IMR-90 (cell line): ENCODE data around the gene HGFAC. TPM values are rescaled to one million over a fixed set of nuclear protein-coding genes. Genes with fewer than 3 reads are reported as not detected.

Experiments used
- ATAC-seq: fragments of 200-7000 bp; cut with Tn5 transposase; 2 replicates; pipeline ENCODE4 v1.9.1; 2020; ENCODE audit warnings: low read depth, mild to moderate bottlenecking, moderate library complexity
- BruUV-seq: library from RNA; stranded (reverse); fragments of 400-500 nt; replicated peaks from 2 replicates; lab custom pipeline; 2021; lab: Mats Ljungman, UMichigan
- CTCF ChIA-PET: fragments of 300-600 bp; formaldehyde crosslinking; extraction: SDS; loops from one replicate; lab custom pipeline; 2021; ENCODE audit warnings: antibody characterized with exemption; lab: Yijun Ruan, JAX
- POLR2A ChIA-PET: fragments of 300-600 bp; sonication (Branson Sonifier 250); formaldehyde crosslinking; loops from one replicate; lab custom pipeline; 2022; ENCODE audit warnings: antibody characterized with exemption; ENCODE audit not compliant: unreplicated experiment; lab: Charles Lee
- DNase-seq: peaks from one replicate; pipeline ENCODE4 v3.0.0; 2013
- H2AFZ ChIP-seq: replicated peaks from 2 replicates; pipeline ENCODE3; 2013; ENCODE audit warnings: low read length, mild to moderate bottlenecking; ENCODE audit not compliant: poor library complexity
- H2AK5ac ChIP-seq: 2 replicates; pipeline ENCODE4 v1.6.1; 2013; ENCODE audit warnings: low read depth, low read length, inconsistent platforms
- H2AK9ac ChIP-seq: replicated peaks from 2 replicates; pipeline ENCODE3; 2013; ENCODE audit warnings: mild to moderate bottlenecking, low read depth, low read length, moderate library complexity; ENCODE audit not compliant: poor library complexity
- H2BK120ac ChIP-seq: 2 replicates; pipeline ENCODE4 v1.6.1; 2013; ENCODE audit warnings: low read depth, low read length, inconsistent platforms
- H2BK15ac ChIP-seq: 3 replicates; pipeline ENCODE4 v1.6.1; 2013; ENCODE audit warnings: low read depth, low read length, inconsistent platforms
- H2BK20ac ChIP-seq: 2 replicates; pipeline ENCODE4 v1.6.1; 2013; ENCODE audit warnings: low read depth, mild to moderate bottlenecking, inconsistent platforms, low read length, moderate library complexity
- H2BK5ac ChIP-seq: 2 replicates; pipeline ENCODE4 v1.6.1; 2013; ENCODE audit warnings: mild to moderate bottlenecking, low read depth, low read length, inconsistent platforms; ENCODE audit not compliant: poor library complexity, severe bottlenecking
- H3K14ac ChIP-seq: replicated peaks from 2 replicates; pipeline ENCODE4 v1.6.1; 2013; ENCODE audit warnings: low read depth, low read length, inconsistent platforms
- H3K18ac ChIP-seq: 2 replicates; pipeline ENCODE4 v1.6.1; 2013; ENCODE audit warnings: low read depth, low read length, control low read depth
- H3K23ac ChIP-seq: 2 replicates; pipeline ENCODE4 v1.6.1; 2013; ENCODE audit warnings: low read depth, low read length, inconsistent platforms
- H3K27ac ChIP-seq: 2 replicates; pipeline ENCODE4 v1.5.1; 2013; ENCODE audit warnings: mild to moderate bottlenecking, control low read depth, low read length; ENCODE audit not compliant: insufficient read depth
- H3K27me3 ChIP-seq: 2 replicates; pipeline ENCODE4 v1.6.1; 2013; ENCODE audit warnings: low read length; ENCODE audit not compliant: control insufficient read depth, insufficient read depth
- H3K36me3 ChIP-seq: 2 replicates; pipeline ENCODE4 v1.6.1; 2013; ENCODE audit warnings: low read length, mixed read lengths; ENCODE audit not compliant: control insufficient read depth, insufficient read depth
- H3K4ac ChIP-seq: 2 replicates; pipeline ENCODE4 v1.6.1; 2013; ENCODE audit warnings: low read depth, low read length, inconsistent platforms
- H3K4me1 ChIP-seq: 2 replicates; pipeline ENCODE4 v1.6.1; 2013; ENCODE audit warnings: low read length, mixed read lengths; ENCODE audit not compliant: control insufficient read depth, insufficient read depth
- H3K4me2 ChIP-seq: 2 replicates; pipeline ENCODE4 v1.6.1; 2013; ENCODE audit warnings: low read depth, mild to moderate bottlenecking, control low read depth, low read length, moderate library complexity
- H3K4me3 ChIP-seq: 2 replicates; pipeline ENCODE4 v1.5.1; 2013; ENCODE audit warnings: low read depth, mild to moderate bottlenecking, control low read depth, low read length, moderate library complexity; ENCODE audit not compliant: insufficient read depth
- H3K56ac ChIP-seq: 2 replicates; pipeline ENCODE4 v1.6.1; 2013; ENCODE audit warnings: low read length, inconsistent platforms; ENCODE audit not compliant: insufficient read depth; ENCODE audit errors: extremely low read depth
- H3K79me1 ChIP-seq, 2 experiments: 2 replicates each; pipeline ENCODE4 v1.6.1; 2013; ENCODE audit warnings: low read length in 2 of 2, inconsistent platforms in 1 of 2, low read depth in 1 of 2
- H3K9ac ChIP-seq: 2 replicates; pipeline ENCODE4 v1.6.1; 2013; ENCODE audit warnings: low read depth, low read length, control low read depth
- H3K9me1 ChIP-seq: 2 replicates; pipeline ENCODE4 v1.6.1; 2013; ENCODE audit warnings: low read length, inconsistent platforms; ENCODE audit not compliant: insufficient read depth
- H3K9me3 ChIP-seq: 2 replicates; pipeline ENCODE4 v1.6.1; 2013; ENCODE audit warnings: low read length; ENCODE audit not compliant: control insufficient read depth, insufficient read depth
- H4K20me1 ChIP-seq: 2 replicates; pipeline ENCODE4 v1.6.1; 2013; ENCODE audit warnings: low read length, inconsistent platforms; ENCODE audit not compliant: insufficient read depth
- H4K5ac ChIP-seq: 2 replicates; pipeline ENCODE4 v1.6.1; 2013; ENCODE audit warnings: mild to moderate bottlenecking, low read depth, low read length, control low read depth
- H4K8ac ChIP-seq, 2 experiments: 2 replicates each; pipeline ENCODE4 v1.6.1; 2013; ENCODE audit warnings: low read depth in 2 of 2, low read length in 2 of 2, control low read depth in 1 of 2, inconsistent platforms in 1 of 2
- H4K91ac ChIP-seq: 2 replicates; pipeline ENCODE4 v1.6.1; 2013; ENCODE audit warnings: low read depth, low read length, inconsistent platforms; ENCODE audit not compliant: insufficient read depth
- BHLHE40 ChIP-seq: fragments of 150-350 bp; IDR thresholded peaks from 2 replicates; pipeline ENCODE4 v1.6.1; 2016; ENCODE audit warnings: mild to moderate bottlenecking, low read depth, low read length
- CHD1 ChIP-seq: IDR thresholded peaks from 2 replicates; pipeline ENCODE4 v1.6.1; 2012; ENCODE audit warnings: low read depth, low read length, improper control_type of control experiment
- ELK1 ChIP-seq: fragments of 150-350 bp; IDR thresholded peaks from 2 replicates; pipeline ENCODE4 v1.6.1; 2016; ENCODE audit warnings: low read depth, mild to moderate bottlenecking, low read length, moderate library complexity, borderline replicate concordance
- FOS ChIP-seq: fragments of 150-350 bp; IDR thresholded peaks from 2 replicates; pipeline ENCODE4 v1.6.1; 2016; ENCODE audit warnings: low read depth, low read length
- MAFK ChIP-seq: IDR thresholded peaks from 2 replicates; pipeline ENCODE4 v1.6.1; 2012; ENCODE audit warnings: low read depth, low read length, improper control_type of control experiment
- MAZ ChIP-seq: IDR thresholded peaks from 2 replicates; pipeline ENCODE4 v1.6.1; 2012; ENCODE audit warnings: low read depth, mild to moderate bottlenecking, low read length, improper control_type of control experiment, moderate library complexity, borderline replicate concordance
- MXI1 ChIP-seq: IDR thresholded peaks from 2 replicates; pipeline ENCODE4 v1.6.1; 2012; ENCODE audit warnings: low read depth, mild to moderate bottlenecking, low read length, moderate library complexity, borderline replicate concordance
- NFE2L2 ChIP-seq: fragments of 150-350 bp; IDR thresholded peaks from 2 replicates; pipeline ENCODE4 v1.6.1; 2016; ENCODE audit warnings: low read depth, mild to moderate bottlenecking, low read length
- POLR2A ChIP-seq: IDR thresholded peaks from 2 replicates; pipeline ENCODE4 v1.6.1; 2012; ENCODE audit warnings: mild to moderate bottlenecking, low read depth, low read length
- RAD21 ChIP-seq: IDR thresholded peaks from 2 replicates; pipeline ENCODE4 v1.6.1; 2012; ENCODE audit warnings: low read length, improper control_type of control experiment
- RCOR1 ChIP-seq: IDR thresholded peaks from 2 replicates; pipeline ENCODE4 v1.6.1; 2012; ENCODE audit warnings: mild to moderate bottlenecking, low read length, improper control_type of control experiment; ENCODE audit not compliant: insufficient replicate concordance
- RFX5 ChIP-seq: IDR thresholded peaks from 2 replicates; pipeline ENCODE4 v1.8.0; 2012; ENCODE audit warnings: low read depth, mild to moderate bottlenecking, low read length, moderate library complexity
- SMC3 ChIP-seq: fragments of 150-350 bp; IDR thresholded peaks from 2 replicates; pipeline ENCODE4 v1.6.1; 2016; ENCODE audit warnings: low read depth, mild to moderate bottlenecking, antibody characterized with exemption, low read length, moderate library complexity
- USF2 ChIP-seq: fragments of 150-350 bp; IDR thresholded peaks from 2 replicates; pipeline ENCODE4 v1.6.1; 2017; ENCODE audit warnings: mild to moderate bottlenecking, antibody characterized with exemption, low read length, low read depth
- WGBS, 2 experiments: methylation state at CpG; one replicate each; pipeline versions ENCODE4 v1.1.5 to v1.1.7; 2013; ENCODE audit warnings: missing lambda C conversion rate in 2 of 2; ENCODE audit not compliant: insufficient read length in 1 of 2; ENCODE audit errors: extremely low coverage in 2 of 2; 5-methylcytosine and 5-hydroxymethylcytosine counted together
- dilution Hi-C: fragments of 300-500 bp; cut with HindIII; formaldehyde crosslinking; loops from one replicate; pipeline ENCODE4 v1.14.3; 2018; ENCODE audit warnings: low sequenced_read_pairs; ENCODE audit not compliant: unreplicated experiment
- in situ Hi-C: fragments of 300-500 bp; cut with MboI; formaldehyde crosslinking; loops from 3 replicates; pipeline ENCODE4 v1.14.3; 2019; ENCODE audit warnings: low sequenced_read_pairs, inconsistent platforms, mixed read lengths
- intact Hi-C: fragments of 100-400 bp; cut with micrococcal nuclease; formaldehyde crosslinking; loops from 2 replicates; pipeline ENCODE4 v1.10.0; 2022
- polyA plus RNA-seq, 3 experiments: library from polyadenylated mRNA; depleted of rRNA; stranded (reverse); fragments of >200 nt; gene quantifications; 2 replicates each; pipeline ENCODE4 v1.2.3, GENCODE V29; 2012; ENCODE audit warnings: low replicate concordance in 1 of 3
- total RNA-seq: library from RNA; depleted of rRNA; stranded (reverse); fragments of >200 nt; gene quantifications from 2 replicates; pipeline ENCODE4 v1.2.3, GENCODE V29; 2012

Gene HGFAC
- total and polyA plus RNA-seq, 2 of the 4 experiments (the other 2 are of a cell fraction): 0.05 TPM; not detected in 1

GRCh38 chr4:3420606-3420955 is 21.2 kb upstream of the HGFAC start (continued):
- no peak for TF ChIP-seq ELK1

GRCh38 chr4:3420956-3421355 is 20.8 kb upstream of the HGFAC start:
- dilution Hi-C loops: no loop called here
- CTCF ChIA-PET: no interaction called here
- no TSS peak for BruUV-seq
- no peak for TF ChIP-seq POLR2A
- TF ChIP-seq RFX5: no peak
- no peak for TF ChIP-seq NFE2L2
- no peak for TF ChIP-seq SMC3
- no peak for TF ChIP-seq MAFK
- TF ChIP-seq USF2: no peak
- no peak for TF ChIP-seq MXI1
- no peak for TF ChIP-seq RCOR1
- no peak for TF ChIP-seq MAZ
- TF ChIP-seq CHD1: no peak
- no peak for TF ChIP-seq RAD21
- no peak for TF ChIP-seq ELK1
- TF ChIP-seq FOS: no peak
- no peak for TF ChIP-seq BHLHE40

More at GRCh38 chr4:3420956-3421355, 20.8 kb upstream of the HGFAC start:
- Histone ChIP-seq H3K9me3 (no peaks in the 10 kb centered on the region), H4K5ac (no peak overlapping the region), H3K9ac (no peak overlapping the region), H2BK5ac (no peak overlapping the region), H3K27ac (no peak overlapping the region), H4K8ac (no peak overlapping the region), H2AFZ (no peak overlapping the region), H2AK5ac (no peak overlapping the region), H3K18ac (no peak overlapping the region), H3K23ac (no peak overlapping the region), H3K14ac (no peak overlapping the region), H3K4me2 (no peak overlapping the region), H3K9me1 (0 out of 2 replicates have a peak, but pooled peaks cover 8% of the 10 kb centered on the region), H3K36me3 (peaks cover 34% of the 10 kb centered on the region), H2AK9ac (no peak overlapping the region), H4K20me1 (no peaks in the 10 kb centered on the region), H3K4me3 (no peak overlapping the region), H3K4ac (no peak overlapping the region), H2BK20ac (no peak overlapping the region), H2BK15ac (no peak overlapping the region), H2BK120ac (no peak overlapping the region), H3K4me1 (no peaks in the 10 kb centered on the region), H3K56ac (no peak overlapping the region), H4K91ac (no peak overlapping the region), H3K79me1 (peaks cover 0 to 4% of the 10 kb centered on the region in 2 experiments; a peak in 1 of 4 replicates), H3K27me3 (no peaks in the 10 kb centered on the region)
- in situ Hi-C loops (no loop called here), intact Hi-C loops (no loop called here)
- WGBS, 2 experiments: no CpG with 5 or more reads among the region's 10 CpGs
- ATAC-seq (no peak), DNase-seq (no peak)
- POLR2A ChIA-PET: no interaction called here
